HepG2 (cell line): ENCODE data around the gene SMO. TPM values are rescaled to one million over a fixed set of nuclear protein-coding genes. Genes with fewer than 3 reads are reported as not detected.

ENCODE experiments used
- AGO1 ChIP-seq: fragments of 200-400 bp; formaldehyde crosslinking; IDR thresholded peaks from 2 replicates; pipeline ENCODE4 v1.6.1; 2017; ENCODE audit warnings: mild to moderate bottlenecking, low read depth, low read length, moderate library complexity; ENCODE audit not compliant: poor library complexity, severe bottlenecking
- CC2D1A ChIP-seq: sonication (generic); formaldehyde crosslinking; IDR thresholded peaks from 2 replicates; pipeline ENCODE4 v1.8.1; 2023; ENCODE audit warnings: mild to moderate bottlenecking, missing genetic modification reagents
- CHCHD3 ChIP-seq: sonication (generic); formaldehyde crosslinking; IDR thresholded peaks from 2 replicates; pipeline ENCODE4 v1.8.0; 2022; ENCODE audit warnings: mild to moderate bottlenecking, missing genetic modification reagents, moderate library complexity
- GLI4 ChIP-seq: sonication (generic); formaldehyde crosslinking; IDR thresholded peaks from 2 replicates; pipeline ENCODE4 v1.5.1; 2020; ENCODE audit warnings: missing genetic modification reagents, mild to moderate bottlenecking, moderate library complexity, borderline replicate concordance
- HNRNPL ChIP-seq: fragments of 200-400 bp; formaldehyde crosslinking; IDR thresholded peaks from 2 replicates; pipeline ENCODE4 v1.6.1; 2017; ENCODE audit warnings: mild to moderate bottlenecking, low read depth, low read length
- MBNL3 ChIP-seq: fragments of 250-450 bp; sonication (Bioruptor Pico); conservative IDR thresholded peaks from 2 replicates; pipeline ENCODE4 v1.8.0; 2022; ENCODE audit warnings: mild to moderate bottlenecking, inconsistent platforms
- NR1H2 ChIP-seq: sonication (generic); formaldehyde crosslinking; IDR thresholded peaks from 2 replicates; pipeline ENCODE4 v1.8.1; 2022; ENCODE audit warnings: low read depth, missing genetic modification reagents, borderline replicate concordance
- RXRB ChIP-seq: IDR thresholded peaks from 2 replicates; pipeline ENCODE4 v1.6.1; 2016; ENCODE audit warnings: borderline replicate concordance, missing genetic modification reagents, missing compliant biosample characterization
- SAFB2 ChIP-seq: sonication (generic); formaldehyde crosslinking; IDR thresholded peaks from 2 replicates; pipeline ENCODE4 v1.5.1; 2020; ENCODE audit warnings: missing genetic modification reagents, low read depth, mild to moderate bottlenecking, borderline replicate concordance
- U2AF2 ChIP-seq: fragments of 200-400 bp; formaldehyde crosslinking; IDR thresholded peaks from 2 replicates; pipeline ENCODE4 v1.6.1; 2017; ENCODE audit warnings: low read depth, mild to moderate bottlenecking, low read length
- ZFP36L1 ChIP-seq: sonication (generic); formaldehyde crosslinking; IDR thresholded peaks from 2 replicates; pipeline ENCODE4 v1.8.0; 2022; ENCODE audit warnings: mild to moderate bottlenecking, missing genetic modification reagents, moderate library complexity
- ZNF10 ChIP-seq: sonication (generic); formaldehyde crosslinking; IDR thresholded peaks from 2 replicates; pipeline ENCODE4 v1.4.0; 2020; ENCODE audit warnings: mild to moderate bottlenecking, low read depth, missing genetic modification reagents, borderline replicate concordance
- ZNF136 ChIP-seq: sonication (generic); formaldehyde crosslinking; IDR thresholded peaks from 2 replicates; pipeline ENCODE4 v1.8.1; 2022; ENCODE audit warnings: low read depth, mild to moderate bottlenecking, moderate library complexity, missing genetic modification reagents
- ZNF34 ChIP-seq: sonication (generic); formaldehyde crosslinking; IDR thresholded peaks from 2 replicates; pipeline ENCODE4 v1.4.0; 2020; ENCODE audit warnings: mild to moderate bottlenecking, missing genetic modification reagents, borderline replicate concordance
- ZNF563 ChIP-seq: sonication (generic); formaldehyde crosslinking; IDR thresholded peaks from 2 replicates; pipeline ENCODE4 v1.8.0; 2022; ENCODE audit warnings: mild to moderate bottlenecking, moderate library complexity, missing genetic modification reagents
- ZNF615 ChIP-seq: sonication (generic); formaldehyde crosslinking; IDR thresholded peaks from 2 replicates; pipeline ENCODE4 v1.5.0; 2020; ENCODE audit warnings: mild to moderate bottlenecking, missing genetic modification reagents, borderline replicate concordance
- polyA plus RNA-seq, 8 experiments: library from polyadenylated mRNA; depleted of rRNA in 3 of 8; stranded (reverse) in 7 of 8; unstranded in 1 of 8; fragments of >200 nt; fragmentation: Illumina TruSeq in 4 of 8; extraction: Trizol in 4 of 8; gene quantifications; 2 replicates each; pipeline versions ENCODE4 v1.2.1 to v1.2.3, GENCODE V29; 2011 to 2016; ENCODE audit warnings: low read depth in 4 of 8, missing spikeins in 1 of 8, mixed read lengths in 1 of 8; ENCODE audit not compliant: insufficient read depth in 1 of 8
- total RNA-seq, 5 experiments: library from RNA; depleted of rRNA; stranded (reverse); fragments of >200 nt; fragmentation: Illumina TruSeq; extraction: Trizol; gene quantifications; 2 replicates each; pipeline ENCODE4 v1.2.3, GENCODE V29; 2016; ENCODE audit warnings: low read depth in 1 of 5
- TF ChIP-seq, protein P1 (sequence below): sonication (generic); formaldehyde crosslinking; IDR thresholded peaks from 2 replicates; pipeline ENCODE4 v1.5.0; 2020; ENCODE audit warnings: mild to moderate bottlenecking, missing genetic modification reagents, borderline replicate concordance
- TF ChIP-seq, protein P2 (sequence below): sonication (generic); formaldehyde crosslinking; IDR thresholded peaks from 2 replicates; pipeline ENCODE4 v1.4.0; 2020; ENCODE audit warnings: missing genetic modification reagents, borderline replicate concordance
- TF ChIP-seq, protein P3 (sequence below): sonication (generic); formaldehyde crosslinking; conservative IDR thresholded peaks from 2 replicates; pipeline ENCODE4 v1.4.0; 2020; ENCODE audit warnings: missing genetic modification reagents

Gene SMO
- total and polyA plus RNA-seq, 2 of the 13 experiments (the other 11 are each of a cell fraction or from before 2014, with no cell fraction given) = 23.8 to 32.3 TPM

DNA sequence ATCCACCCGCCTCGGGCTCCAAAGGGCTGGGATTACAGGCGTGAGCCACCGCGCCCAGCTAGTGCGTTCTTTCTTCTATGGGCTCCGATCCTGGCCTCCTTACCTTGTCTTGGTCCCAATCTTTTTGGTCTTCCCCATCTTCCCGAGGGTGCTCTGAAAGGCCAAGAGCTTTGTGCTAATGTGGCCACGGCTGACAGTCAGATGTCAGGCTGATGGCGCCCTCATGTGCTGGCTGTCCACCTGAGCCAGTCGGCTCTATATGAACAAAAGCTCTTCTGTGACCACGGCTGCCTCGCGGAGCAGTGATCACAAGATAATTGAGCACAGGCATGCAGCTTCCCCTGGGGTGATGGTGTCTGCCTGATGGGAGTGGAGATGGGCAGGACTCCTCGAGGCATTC, 25.4 kb downstream of the SMO start (continued):
- TF ChIP-seq RXRB (CRISPR knock-in tag) (peak; percentile 54), ZFP36L1 (CRISPR knock-in tag) (no peak), HNRNPL (no peak), ZNF10 (no peak), AGO1 (no peak), SAFB2 (CRISPR knock-in tag) (no peak), ZNF34 (CRISPR knock-in tag) (no peak), ZNF563 (CRISPR knock-in tag) (no peak), ZNF615 (CRISPR knock-in tag) (no peak), CHCHD3 (CRISPR knock-in tag) (no peak), MBNL3 (CRISPR knock-in tag) (no peak), NR1H2 (CRISPR knock-in tag) (no peak), ZNF136 (no peak), U2AF2 (no peak), GLI4 (no peak), CC2D1A (CRISPR knock-in tag) (no peak)
- TF ChIP-seq, protein P1, sequence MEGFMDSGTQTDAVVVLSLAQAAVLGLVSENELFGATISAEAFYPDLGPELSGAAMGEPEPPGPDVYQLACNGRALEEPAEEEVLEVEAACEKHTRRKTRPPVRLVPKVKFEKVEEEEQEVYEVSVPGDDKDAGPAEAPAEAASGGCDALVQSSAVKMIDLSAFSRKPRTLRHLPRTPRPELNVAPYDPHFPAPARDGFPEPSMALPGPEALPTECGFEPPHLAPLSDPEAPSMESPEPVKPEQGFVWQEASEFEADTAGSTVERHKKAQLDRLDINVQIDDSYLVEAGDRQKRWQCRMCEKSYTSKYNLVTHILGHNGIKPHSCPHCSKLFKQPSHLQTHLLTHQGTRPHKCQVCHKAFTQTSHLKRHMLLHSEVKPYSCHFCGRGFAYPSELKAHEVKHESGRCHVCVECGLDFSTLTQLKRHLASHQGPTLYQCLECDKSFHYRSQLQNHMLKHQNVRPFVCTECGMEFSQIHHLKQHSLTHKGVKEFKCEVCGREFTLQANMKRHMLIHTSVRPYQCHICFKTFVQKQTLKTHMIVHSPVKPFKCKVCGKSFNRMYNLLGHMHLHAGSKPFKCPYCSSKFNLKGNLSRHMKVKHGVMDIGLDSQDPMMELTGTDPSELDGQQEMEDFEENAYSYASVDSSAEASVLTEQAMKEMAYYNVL (CRISPR knock-in tag) = no peak
- TF ChIP-seq, protein P2, sequence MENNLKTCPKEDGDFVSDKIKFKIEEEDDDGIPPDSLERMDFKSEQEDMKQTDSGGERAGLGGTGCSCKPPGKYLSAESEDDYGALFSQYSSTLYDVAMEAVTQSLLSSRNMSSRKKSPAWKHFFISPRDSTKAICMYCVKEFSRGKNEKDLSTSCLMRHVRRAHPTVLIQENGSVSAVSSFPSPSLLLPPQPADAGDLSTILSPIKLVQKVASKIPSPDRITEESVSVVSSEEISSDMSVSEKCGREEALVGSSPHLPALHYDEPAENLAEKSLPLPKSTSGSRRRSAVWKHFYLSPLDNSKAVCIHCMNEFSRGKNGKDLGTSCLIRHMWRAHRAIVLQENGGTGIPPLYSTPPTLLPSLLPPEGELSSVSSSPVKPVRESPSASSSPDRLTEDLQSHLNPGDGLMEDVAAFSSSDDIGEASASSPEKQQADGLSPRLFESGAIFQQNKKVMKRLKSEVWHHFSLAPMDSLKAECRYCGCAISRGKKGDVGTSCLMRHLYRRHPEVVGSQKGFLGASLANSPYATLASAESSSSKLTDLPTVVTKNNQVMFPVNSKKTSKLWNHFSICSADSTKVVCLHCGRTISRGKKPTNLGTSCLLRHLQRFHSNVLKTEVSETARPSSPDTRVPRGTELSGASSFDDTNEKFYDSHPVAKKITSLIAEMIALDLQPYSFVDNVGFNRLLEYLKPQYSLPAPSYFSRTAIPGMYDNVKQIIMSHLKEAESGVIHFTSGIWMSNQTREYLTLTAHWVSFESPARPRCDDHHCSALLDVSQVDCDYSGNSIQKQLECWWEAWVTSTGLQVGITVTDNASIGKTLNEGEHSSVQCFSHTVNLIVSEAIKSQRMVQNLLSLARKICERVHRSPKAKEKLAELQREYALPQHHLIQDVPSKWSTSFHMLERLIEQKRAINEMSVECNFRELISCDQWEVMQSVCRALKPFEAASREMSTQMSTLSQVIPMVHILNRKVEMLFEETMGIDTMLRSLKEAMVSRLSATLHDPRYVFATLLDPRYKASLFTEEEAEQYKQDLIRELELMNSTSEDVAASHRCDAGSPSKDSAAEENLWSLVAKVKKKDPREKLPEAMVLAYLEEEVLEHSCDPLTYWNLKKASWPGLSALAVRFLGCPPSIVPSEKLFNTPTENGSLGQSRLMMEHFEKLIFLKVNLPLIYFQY (CRISPR knock-in tag) = no peak
- TF ChIP-seq, protein P3, sequence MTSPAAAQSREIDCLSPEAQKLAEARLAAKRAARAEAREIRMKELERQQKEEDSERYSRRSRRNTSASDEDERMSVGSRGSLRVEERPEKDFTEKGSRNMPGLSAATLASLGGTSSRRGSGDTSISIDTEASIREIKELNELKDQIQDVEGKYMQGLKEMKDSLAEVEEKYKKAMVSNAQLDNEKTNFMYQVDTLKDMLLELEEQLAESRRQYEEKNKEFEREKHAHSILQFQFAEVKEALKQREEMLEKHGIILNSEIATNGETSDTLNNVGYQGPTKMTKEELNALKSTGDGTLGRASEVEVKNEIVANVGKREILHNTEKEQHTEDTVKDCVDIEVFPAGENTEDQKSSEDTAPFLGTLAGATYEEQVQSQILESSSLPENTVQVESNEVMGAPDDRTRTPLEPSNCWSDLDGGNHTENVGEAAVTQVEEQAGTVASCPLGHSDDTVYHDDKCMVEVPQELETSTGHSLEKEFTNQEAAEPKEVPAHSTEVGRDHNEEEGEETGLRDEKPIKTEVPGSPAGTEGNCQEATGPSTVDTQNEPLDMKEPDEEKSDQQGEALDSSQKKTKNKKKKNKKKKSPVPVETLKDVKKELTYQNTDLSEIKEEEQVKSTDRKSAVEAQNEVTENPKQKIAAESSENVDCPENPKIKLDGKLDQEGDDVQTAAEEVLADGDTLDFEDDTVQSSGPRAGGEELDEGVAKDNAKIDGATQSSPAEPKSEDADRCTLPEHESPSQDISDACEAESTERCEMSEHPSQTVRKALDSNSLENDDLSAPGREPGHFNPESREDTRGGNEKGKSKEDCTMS (CRISPR knock-in tag) = no peak
